IPS-15b (cell line): Measurements from ENCODE around the gene LZTR1.

ENCODE experiments used
- H3K27me3 ChIP-seq: one replicate; pipeline ENCODE4 v1.6.1; 2013; ENCODE audit warnings: low read length; ENCODE audit not compliant: control insufficient read depth, insufficient read depth
- H3K36me3 ChIP-seq: one replicate; pipeline ENCODE4 v1.6.1; 2013; ENCODE audit warnings: low read length; ENCODE audit not compliant: control insufficient read depth, insufficient read depth
- H3K4me1 ChIP-seq: one replicate; pipeline ENCODE4 v1.6.1; 2013; ENCODE audit warnings: mild to moderate bottlenecking, low read length; ENCODE audit not compliant: control insufficient read depth, insufficient read depth
- H3K4me3 ChIP-seq: one replicate; pipeline ENCODE4 v1.5.1; 2013; ENCODE audit warnings: low read depth, low read length
- H3K9ac ChIP-seq: one replicate; pipeline ENCODE4 v1.6.1; 2013; ENCODE audit warnings: low read depth, mild to moderate bottlenecking, low read length
- H3K9me3 ChIP-seq: one replicate; pipeline ENCODE4 v1.6.1; 2013; ENCODE audit warnings: mild to moderate bottlenecking, low read length; ENCODE audit not compliant: control insufficient read depth, insufficient read depth

The LZTR1 gene

DNA sequence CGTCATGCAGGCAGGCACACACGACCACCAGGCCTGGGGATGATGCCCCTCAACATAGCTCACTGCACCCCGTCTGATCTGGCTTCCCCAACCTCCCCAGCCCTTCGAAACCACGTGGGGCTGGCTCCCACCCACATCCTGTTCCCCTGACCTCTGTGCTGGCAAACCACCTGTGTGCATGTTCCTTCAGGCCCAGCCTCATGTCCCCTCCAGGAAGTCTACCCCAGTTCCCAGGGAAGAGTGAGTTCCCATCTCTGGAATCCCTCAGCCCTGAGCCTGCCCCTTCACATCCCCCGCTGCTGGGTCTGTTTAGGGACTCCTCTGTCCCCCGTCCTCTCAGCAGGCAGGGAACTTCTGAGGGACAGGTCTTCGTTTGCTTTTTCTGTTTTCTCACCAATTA, 43.2 kb downstream of the LZTR1 start:
- Histone ChIP-seq H3K4me1 (no peaks in the 10 kb centered on the region), H3K27me3 (no peaks in the 10 kb centered on the region), H3K4me3 (no peak overlapping the region), H3K9me3 (no peaks in the 10 kb centered on the region), H3K36me3 (no peaks in the 10 kb centered on the region), H3K9ac (no peak overlapping the region)

- Histone ChIP-seq H3K9me3 (no peaks in the 10 kb centered on the region), H3K27me3 (peaks cover 2% of the 10 kb centered on the region), H3K36me3 (no peaks in the 10 kb centered on the region), H3K9ac (no peak overlapping the region), H3K4me1 (no peaks in the 10 kb centered on the region), H3K4me3 (no peak overlapping the region)
These were observed 44.0 kb downstream of the LZTR1 start for GRCh38 chr22:21025763-21026755.

- H3K36me3 ChIP-seq = no peaks in the 10 kb centered on the region
- no peak overlapping the region for H3K4me3 ChIP-seq
- no peaks in the 10 kb centered on the region for H3K9me3 ChIP-seq
- no peak overlapping the region for H3K9ac ChIP-seq
- H3K4me1 ChIP-seq = no peaks in the 10 kb centered on the region
- peaks cover 11% of the 10 kb centered on the region for H3K27me3 ChIP-seq
These were observed 44.9 kb downstream of the LZTR1 start for GRCh38 chr22:21026783-21027692.

DNA sequence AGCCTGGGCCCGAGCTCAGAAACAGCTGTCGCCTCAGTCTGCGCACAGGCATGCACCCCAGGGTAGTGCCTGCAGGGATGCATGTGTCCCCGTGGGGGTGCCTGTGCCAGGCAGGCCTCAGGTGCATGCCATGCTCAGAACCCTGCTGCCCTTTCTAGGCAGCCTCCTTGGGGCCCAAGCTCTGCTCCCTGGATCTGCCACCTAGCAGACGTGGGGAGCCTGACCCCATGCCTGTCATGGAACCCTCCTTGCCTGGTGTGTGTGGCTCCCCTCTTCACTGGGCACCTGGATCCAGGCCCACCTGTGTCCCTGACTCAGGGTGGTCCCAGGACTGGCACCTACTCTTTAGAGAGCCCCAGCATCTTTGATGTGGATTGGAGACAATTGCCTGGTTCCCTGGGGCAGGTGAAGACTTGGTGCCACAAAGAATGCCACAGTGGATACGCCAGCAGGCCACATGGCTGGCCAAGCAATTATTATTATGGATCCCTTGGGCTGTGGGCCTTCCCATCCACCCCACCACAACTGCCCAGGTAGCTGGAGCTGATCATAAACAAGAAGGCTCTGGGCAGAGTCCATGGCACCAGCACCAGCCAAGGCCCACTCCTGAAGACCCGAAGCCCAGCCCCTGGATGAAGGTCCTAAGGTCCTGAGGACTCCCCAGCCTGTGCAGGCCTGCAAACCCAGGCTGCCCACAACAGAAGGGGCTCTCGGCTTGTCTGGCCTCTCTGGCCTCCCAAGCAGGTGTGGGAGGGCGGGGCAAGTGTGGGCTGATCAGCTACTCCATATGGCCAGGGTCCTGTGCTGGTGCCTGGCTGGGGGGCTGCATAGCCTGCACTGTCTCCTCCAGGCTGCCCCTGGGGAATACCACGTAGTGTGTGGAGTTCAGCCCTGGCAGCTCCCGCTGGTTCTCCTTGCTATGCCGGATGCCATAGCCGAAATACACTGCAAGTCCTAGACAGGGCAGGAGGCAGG, 46.5 kb downstream of the LZTR1 start:
- Histone ChIP-seq H3K36me3 (no peaks in the 10 kb centered on the region), H3K4me3 (no peak overlapping the region), H3K9ac (no peak overlapping the region), H3K27me3 (peaks cover 20% of the 10 kb centered on the region), H3K9me3 (no peaks in the 10 kb centered on the region), H3K4me1 (no peaks in the 10 kb centered on the region)

- H3K9me3 ChIP-seq = no peaks in the 10 kb centered on the region
- H3K9ac ChIP-seq = no peak overlapping the region
- H3K36me3 ChIP-seq = no peaks in the 10 kb centered on the region
- H3K4me1 ChIP-seq = no peaks in the 10 kb centered on the region
- H3K4me3 ChIP-seq = no peak overlapping the region
- H3K27me3 ChIP-seq = peaks cover 23% of the 10 kb centered on the region
These were observed 47.5 kb downstream of the LZTR1 start for GRCh38 chr22:21029486-21030025.

GRCh38 chr22:21030032-21030431, 47.9 kb downstream of the LZTR1 start:
- no peaks in the 10 kb centered on the region for H3K9me3 ChIP-seq
- H3K36me3 ChIP-seq = no peaks in the 10 kb centered on the region
- H3K4me1 ChIP-seq = no peaks in the 10 kb centered on the region
- H3K27me3 ChIP-seq = peaks cover 23% of the 10 kb centered on the region
- no peak overlapping the region for H3K4me3 ChIP-seq
- H3K9ac ChIP-seq = no peak overlapping the region

- no peaks in the 10 kb centered on the region for H3K4me1 ChIP-seq
- H3K27me3 ChIP-seq = peaks cover 23% of the 10 kb centered on the region
- no peaks in the 10 kb centered on the region for H3K9me3 ChIP-seq
- H3K4me3 ChIP-seq = no peak overlapping the region
- H3K9ac ChIP-seq = no peak overlapping the region
- no peaks in the 10 kb centered on the region for H3K36me3 ChIP-seq
These were observed 48.8 kb downstream of the LZTR1 start for GRCh38 chr22:21030621-21031544.

GRCh38 chr22:21031545-21032036, 49.5 kb downstream of the LZTR1 start:
- peaks cover 23% of the 10 kb centered on the region for H3K27me3 ChIP-seq
- peak overlapping the region; percentile 54 for H3K4me3 ChIP-seq
- H3K9ac ChIP-seq = no peak overlapping the region

GRCh38 chr22:21032037-21032867, 50.2 kb downstream of the LZTR1 start, which contains the start of gene SLC7A4:
TSS of gene SLC7A4 (minus strand) at chr22:21032561. CDS start at chr22:21031812, 749 bp downstream.
- Histone ChIP-seq H3K9ac (peak within 1 kb of the TSS; percentile 12), H3K9me3 (no peaks in the 10 kb centered on the region), H3K4me1 (no peaks in the 10 kb centered on the region), H3K36me3 (no peaks in the 10 kb centered on the region), H3K4me3 (peak within 1 kb of the TSS; percentile 54), H3K27me3 (peaks cover 23% of the 10 kb centered on the region)

More at GRCh38 chr22:21031545-21032036, 49.5 kb downstream of the LZTR1 start:
- H3K4me1 ChIP-seq = no peaks in the 10 kb centered on the region
- no peaks in the 10 kb centered on the region for H3K36me3 ChIP-seq
- H3K9me3 ChIP-seq = no peaks in the 10 kb centered on the region
